HEK293T (cell line): ENCODE data around the gene MYLK2.
"Not testable (repeated sequence)": the region's sequence is repeated elsewhere in the genome, so short reads cannot be mapped to it uniquely, and the experiment has no call there.

Experiments used
- CTCF ChIA-PET: fragments of 350-600 bp; formaldehyde crosslinking; extraction: SDS; loops from one replicate; lab custom pipeline; 2021; ENCODE audit warnings: antibody characterized with exemption, inconsistent platforms; lab: Yijun Ruan, JAX
- POLR2A ChIA-PET: fragments of 350-600 bp; formaldehyde crosslinking; extraction: SDS; loops from one replicate; lab custom pipeline; 2020; ENCODE audit warnings: antibody characterized with exemption, inconsistent platforms; lab: Yijun Ruan, JAX
- DNase-seq: peaks from one replicate; pipeline ENCODE4 v3.0.0; 2012; ENCODE audit warnings: mixed read lengths; ENCODE audit errors: extremely low spot score
- ARNT ChIP-seq: fragments of 450-650 bp; IDR thresholded peaks from 2 replicates; pipeline ENCODE4 v1.6.1; 2017; ENCODE audit warnings: mild to moderate bottlenecking
- BHLHE40 ChIP-seq: fragments of 450-650 bp; IDR thresholded peaks from 2 replicates; pipeline ENCODE4 v1.6.1; 2016; ENCODE audit warnings: mild to moderate bottlenecking, moderate library complexity, borderline replicate concordance
- CTBP1 ChIP-seq: fragments of 450-650 bp; IDR thresholded peaks from 2 replicates; pipeline ENCODE4 v1.6.1; 2016; ENCODE audit warnings: borderline replicate concordance
- ELF4 ChIP-seq: fragments of 450-650 bp; IDR thresholded peaks from 2 replicates; pipeline ENCODE4 v1.6.1; 2017; ENCODE audit warnings: antibody characterized with exemption
- FOXA1 ChIP-seq: fragments of 450-650 bp; IDR thresholded peaks from 2 replicates; pipeline ENCODE4 v1.6.1; 2016; ENCODE audit warnings: mild to moderate bottlenecking
- FOXK2 ChIP-seq: fragments of 450-650 bp; IDR thresholded peaks from 2 replicates; pipeline ENCODE4 v1.6.1; 2016; ENCODE audit warnings: mild to moderate bottlenecking
- FOXM1 ChIP-seq: fragments of 450-650 bp; IDR thresholded peaks from 2 replicates; pipeline ENCODE4 v1.6.1; 2017; ENCODE audit warnings: mild to moderate bottlenecking, borderline replicate concordance
- HDGF ChIP-seq: fragments of 450-650 bp; IDR thresholded peaks from 2 replicates; pipeline ENCODE4 v1.6.1; 2017; ENCODE audit warnings: antibody characterized with exemption, borderline replicate concordance
- L3MBTL2 ChIP-seq: fragments of 450-650 bp; conservative IDR thresholded peaks from 2 replicates; pipeline ENCODE4 v1.6.1; 2016; ENCODE audit warnings: mild to moderate bottlenecking
- LEF1 ChIP-seq: fragments of 450-650 bp; IDR thresholded peaks from 2 replicates; pipeline ENCODE4 v1.6.1; 2017; ENCODE audit warnings: mild to moderate bottlenecking, borderline replicate concordance
- NFRKB ChIP-seq: fragments of 450-650 bp; IDR thresholded peaks from 2 replicates; pipeline ENCODE4 v1.6.1; 2016; ENCODE audit warnings: mild to moderate bottlenecking, moderate library complexity
- PKNOX1 ChIP-seq: fragments of 450-650 bp; IDR thresholded peaks from 2 replicates; pipeline ENCODE4 v1.6.1; 2016
- SP1 ChIP-seq: fragments of 450-650 bp; IDR thresholded peaks from 2 replicates; pipeline ENCODE4 v1.6.1; 2017
- SUZ12 ChIP-seq: fragments of 450-650 bp; IDR thresholded peaks from 2 replicates; pipeline ENCODE4 v1.6.1; 2016; ENCODE audit warnings: mild to moderate bottlenecking
- TARDBP ChIP-seq: fragments of 450-650 bp; IDR thresholded peaks from 2 replicates; pipeline ENCODE4 v1.6.1; 2016
- ZNF384 ChIP-seq: fragments of 450-650 bp; IDR thresholded peaks from 2 replicates; pipeline ENCODE4 v1.6.1; 2016

The MYLK2 gene

GRCh38 chr20:31811198-31811597 lies 8.0 kb upstream of the MYLK2 start:
- POLR2A ChIA-PET, result interaction anchor here (0.6 kb wide), 1 partner anchor 151 kb away, joined by 3 read pairs; no protein-coding TSS in a partner anchor
- CTCF ChIA-PET, result no interaction called here
- no peak for DNase-seq
- no peak for TF ChIP-seq FOXA1
- no peak for TF ChIP-seq NFRKB
- no peak for TF ChIP-seq SUZ12
- TF ChIP-seq L3MBTL2, result no peak
- TF ChIP-seq LEF1, result no peak
- no peak for TF ChIP-seq CTBP1
- no peak for TF ChIP-seq ELF4
- no peak for TF ChIP-seq HDGF
- TF ChIP-seq ARNT, result no peak
- TF ChIP-seq TARDBP, result no peak
- TF ChIP-seq SP1, result no peak
- no peak for TF ChIP-seq BHLHE40
- TF ChIP-seq ZNF384, result no peak
- TF ChIP-seq PKNOX1, result no peak
- TF ChIP-seq FOXM1, result no peak
- TF ChIP-seq FOXK2, result no peak

- no peak for DNase-seq
- POLR2A ChIA-PET, result no interaction called here
- CTCF ChIA-PET, result no interaction called here
- TF ChIP-seq L3MBTL2, result no peak
- TF ChIP-seq BHLHE40, result no peak
- TF ChIP-seq ELF4, result no peak
- TF ChIP-seq HDGF, result no peak
- no peak for TF ChIP-seq LEF1
- TF ChIP-seq CTBP1, result no peak
- no peak for TF ChIP-seq SUZ12
- TF ChIP-seq FOXA1, result no peak
- no peak for TF ChIP-seq ZNF384
- TF ChIP-seq FOXM1, result no peak
- TF ChIP-seq ARNT, result no peak
- no peak for TF ChIP-seq SP1
- no peak for TF ChIP-seq NFRKB
- TF ChIP-seq TARDBP, result no peak
- TF ChIP-seq PKNOX1, result no peak
- TF ChIP-seq FOXK2, result no peak
Measured at GRCh38 chr20:31811796-31812728, 7.1 kb upstream of the MYLK2 start.

- TF ChIP-seq FOXA1 (no peak), L3MBTL2 (no peak), ARNT (no peak), SP1 (no peak), NFRKB (no peak), ZNF384 (no peak), HDGF (no peak), ELF4 (no peak), BHLHE40 (no peak), LEF1 (no peak), FOXK2 (no peak), FOXM1 (no peak)
- ChIA-PET CTCF (interaction anchor here (0.5 kb wide), 1 partner anchor 186 kb away, joined by 3 read pairs; no protein-coding TSS in a partner anchor), POLR2A (no interaction called here)
- DNase-seq, result no peak
Measured at GRCh38 chr20:31813611-31814010, 5.5 kb upstream of the MYLK2 start.

- DNase-seq, CTCF ChIA-PET, POLR2A ChIA-PET: not testable (repeated sequence)
Measured at GRCh38 chr20:31814142-31814541, 5.0 kb upstream of the MYLK2 start.

- ChIA-PET POLR2A (no interaction called here), CTCF (interaction anchor here (1.7 kb wide), 1 partner anchor 31 kb away, joined by 4 read pairs; no protein-coding TSS in a partner anchor)
- no peak for DNase-seq
- TF ChIP-seq NFRKB, result no peak
- no peak for TF ChIP-seq BHLHE40
- TF ChIP-seq ELF4, result no peak
- no peak for TF ChIP-seq HDGF
- no peak for TF ChIP-seq SUZ12
- no peak for TF ChIP-seq PKNOX1
- no peak for TF ChIP-seq TARDBP
- no peak for TF ChIP-seq FOXK2
- no peak for TF ChIP-seq ZNF384
- TF ChIP-seq SP1, result no peak
- TF ChIP-seq L3MBTL2, result no peak
- TF ChIP-seq FOXA1, result no peak
Measured at GRCh38 chr20:31815408-31816188, 3.6 kb upstream of the MYLK2 start.
